Measurements from ENCODE around the gene DGKB. TPM values are rescaled to one million over a fixed set of nuclear protein-coding genes. Genes with fewer than 3 reads are reported as not detected.

Gene DGKB
- total and polyA plus RNA-seq, 2 of the 8 experiments (the other 6 are each of a cell fraction or from before 2014, with no cell fraction given) = 1.9 to 2.6 TPM

DNA sequence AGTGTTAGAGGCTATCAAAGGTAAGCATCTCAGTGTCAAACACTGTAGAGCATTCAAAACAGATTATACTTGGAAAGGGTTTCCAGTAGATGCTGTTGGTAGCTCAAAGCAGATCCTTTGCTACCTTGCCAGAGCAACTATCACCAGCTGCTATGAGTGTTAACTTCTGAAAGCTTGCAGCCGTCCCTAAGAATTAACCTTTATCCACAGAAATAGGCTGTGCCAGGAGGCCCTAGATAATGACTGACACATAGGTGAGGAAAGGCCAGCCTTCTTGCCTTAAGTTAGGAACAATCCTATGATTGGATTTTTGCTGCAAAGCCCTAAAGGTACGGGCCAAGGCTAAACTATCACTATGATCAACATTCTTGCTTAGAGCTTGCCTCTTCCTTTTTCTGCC, 263.2 kb downstream of the DGKB start:
- Histone ChIP-seq H3K23ac (ENCODE audit: insufficient read length) (no peak overlapping the region), H4K91ac (replicated peaks; ENCODE audit: insufficient read length, low read length) (no peak overlapping the region), H3K79me2 (ENCODE audit: control insufficient read depth in 1 of 2, insufficient read depth in 2 of 2, low read length in 2 of 2) (no peaks in the 10 kb centered on the region), H2AK5ac (ENCODE audit: low read depth, low read length) (no peak overlapping the region), H4K8ac (ENCODE audit: extremely low read depth, insufficient read depth, low read length) (no peak overlapping the region), H2BK20ac (ENCODE audit: low read length) (no peak overlapping the region), H3K27ac (ENCODE audit: low read depth, low read length) (no peak overlapping the region), H2BK5ac (ENCODE audit: low read depth, low read length) (no peak overlapping the region), H3K4ac (replicated peaks; ENCODE audit: insufficient read length, low read depth, low read length) (no peak overlapping the region), H2BK120ac (replicated peaks; ENCODE audit: low read depth, low read length) (no peak overlapping the region), H2AFZ (ENCODE audit: low read length) (no peak overlapping the region), H3K36me3 (ENCODE audit: control insufficient read depth in 2 of 4, insufficient read depth in 4 of 4, low read length in 3 of 4) (no peaks in the 10 kb centered on the region), H3K4me2 (ENCODE audit: insufficient read depth in 1 of 2, low read depth in 2 of 2, low read length in 2 of 2) (no peak overlapping the region), H3K14ac (ENCODE audit: insufficient read length) (no peak overlapping the region), H3K9me3 (ENCODE audit: insufficient read depth in 2 of 2, low read depth in 1 of 2, low read length in 1 of 2) (no peaks in the 10 kb centered on the region), H2BK15ac (ENCODE audit: low read length) (no peak overlapping the region), H3K27me3 (replicated peaks in 1 of 4; ENCODE audit: control insufficient read depth in 3 of 4, extremely low read depth in 1 of 4, insufficient read depth in 3 of 4, low read length in 3 of 4) (no peaks in the 10 kb centered on the region), H3K4me1 (replicated peaks in 1 of 4; ENCODE audit: control insufficient read depth in 3 of 4, insufficient read depth in 4 of 4, low read length in 3 of 4) (no peaks in the 10 kb centered on the region), H3K23me2 (ENCODE audit: low read depth, low read length) (no peaks in the 10 kb centered on the region), H3K18ac (ENCODE audit: extremely low read depth, low read length) (no peak overlapping the region), H3K56ac (replicated peaks; ENCODE audit: insufficient read length, low read depth, low read length) (no peak overlapping the region), H2BK12ac (ENCODE audit: low read depth, low read length) (no peak overlapping the region), H4K5ac (ENCODE audit: insufficient read length, low read depth, low read length) (no peak overlapping the region), H3K9ac (replicated peaks in 1 of 4; ENCODE audit: extremely low read depth in 1 of 4, low read depth in 3 of 4, low read length in 3 of 4) (no peak overlapping the region), H3K79me1 (ENCODE audit: low read depth, low read length) (no peaks in the 10 kb centered on the region), H3K4me3 (ENCODE audit: extremely low read depth in 1 of 4, insufficient read depth in 2 of 4, low read depth in 3 of 4, low read length in 4 of 4) (no peak overlapping the region), H4K20me1 (replicated peaks in 1 of 2; ENCODE audit: control insufficient read depth in 1 of 2, insufficient read depth in 2 of 2, low read length in 2 of 2) (no peaks in the 10 kb centered on the region)
- ChIA-PET CTCF (ENCODE audit: partially characterized antibody) (no interaction called here), POLR2A (ENCODE audit: partially characterized antibody) (no interaction called here)
- 98% methylated on average over 2 of the region's 2 CpGs; no CpG with 5 or more reads in 1 of the 2 experiments for WGBS, 2 experiments (ENCODE audit: extremely low coverage in 1 of 2, insufficient coverage in 1 of 2, insufficient read length in 1 of 2, insufficient replicate concordance in 2 of 2, low coverage in 1 of 2, low lambda C conversion rate in 2 of 2, missing lambda C conversion rate in 1 of 2)
- DNase-seq (ENCODE audit: low read depth in 1 of 2, low spot score in 2 of 2) = no peak
- no peak for TF ChIP-seq EGR1 (IDR thresholded peaks at IDR 0.05; ENCODE audit: borderline replicate concordance, low read depth, low read length)
- no peak for TF ChIP-seq SIRT6 (IDR thresholded peaks at IDR 0.05; ENCODE audit: low read length)
- TF ChIP-seq JUND (IDR thresholded peaks at IDR 0.05; ENCODE audit: low read length) = no peak
- TF ChIP-seq CREB1 (IDR thresholded peaks at IDR 0.05) = no peak
- TF ChIP-seq CHD2 (IDR thresholded peaks at IDR 0.05; ENCODE audit: low read length) = no peak
- FAIRE-seq = no peak

Data from H1 (cell line).